HepG2 (cell line): ENCODE results near the gene ACAT2. TPM values are rescaled to one million over a fixed set of nuclear protein-coding genes. Genes with fewer than 3 reads are reported as not detected.

Experiments
- ATF5 ChIP-seq: sonication (generic); formaldehyde crosslinking; IDR thresholded peaks from 2 replicates; pipeline ENCODE4 v1.4.0; 2020; ENCODE audit warnings: mild to moderate bottlenecking, low read depth, missing genetic modification reagents
- ATF6 ChIP-seq: sonication (generic); formaldehyde crosslinking; conservative IDR thresholded peaks from 2 replicates; pipeline ENCODE4 v1.4.0; 2020; ENCODE audit warnings: missing genetic modification reagents
- CCDC6 ChIP-seq: sonication (generic); formaldehyde crosslinking; IDR thresholded peaks from 2 replicates; pipeline ENCODE4 v1.8.1; 2022; ENCODE audit warnings: mild to moderate bottlenecking, missing genetic modification reagents, moderate library complexity
- ETV6 ChIP-seq: sonication (generic); formaldehyde crosslinking; conservative IDR thresholded peaks from 2 replicates; pipeline ENCODE4 v1.4.0; 2020; ENCODE audit warnings: missing genetic modification reagents
- HOXA3 ChIP-seq: sonication (generic); formaldehyde crosslinking; IDR thresholded peaks from 2 replicates; pipeline ENCODE4 v1.5.0; 2020; ENCODE audit warnings: missing genetic modification reagents
- IKZF4 ChIP-seq: sonication (generic); formaldehyde crosslinking; IDR thresholded peaks from 2 replicates; pipeline ENCODE4 v1.5.1; 2020; ENCODE audit warnings: borderline replicate concordance, mild to moderate bottlenecking, low read depth, missing genetic modification reagents; ENCODE audit errors: not compliant biosample characterization
- KDM6A ChIP-seq: IDR thresholded peaks from 2 replicates; pipeline ENCODE4 v1.6.1; 2016; ENCODE audit warnings: low read depth
- KLF11 ChIP-seq: IDR thresholded peaks from 2 replicates; pipeline ENCODE4 v1.6.1; 2016; ENCODE audit warnings: missing compliant biosample characterization
- LBX2 ChIP-seq: sonication (generic); formaldehyde crosslinking; IDR thresholded peaks from 2 replicates; pipeline ENCODE4 v1.5.0; 2020; ENCODE audit warnings: missing genetic modification reagents, mild to moderate bottlenecking, borderline replicate concordance
- MLLT10 ChIP-seq: sonication (generic); formaldehyde crosslinking; IDR thresholded peaks from 2 replicates; pipeline ENCODE4 v1.4.0; 2020; ENCODE audit warnings: missing genetic modification reagents
- NFKBIZ ChIP-seq: IDR thresholded peaks from 2 replicates; pipeline ENCODE4 v1.6.1; 2018; ENCODE audit warnings: missing genetic modification reagents, missing compliant biosample characterization
- PLSCR1 ChIP-seq: sonication (generic); formaldehyde crosslinking; IDR thresholded peaks from 2 replicates; pipeline ENCODE4 v1.5.0; 2020; ENCODE audit warnings: missing genetic modification reagents, mild to moderate bottlenecking, borderline replicate concordance
- PPARG ChIP-seq: conservative IDR thresholded peaks from 2 replicates; pipeline ENCODE4 v1.6.1; 2016; ENCODE audit warnings: missing biosample characterization, missing genetic modification reagents
- TIGD3 ChIP-seq: sonication (generic); formaldehyde crosslinking; IDR thresholded peaks from 2 replicates; pipeline ENCODE4 v1.5.1; 2020; ENCODE audit warnings: mild to moderate bottlenecking, missing genetic modification reagents, borderline replicate concordance
- ZNF343 ChIP-seq: sonication (generic); formaldehyde crosslinking; IDR thresholded peaks from 2 replicates; pipeline ENCODE4 v1.4.0; 2020; ENCODE audit warnings: mild to moderate bottlenecking, missing genetic modification reagents
- polyA plus RNA-seq, 8 experiments: library from polyadenylated mRNA; depleted of rRNA in 3 of 8; stranded (reverse) in 7 of 8; unstranded in 1 of 8; fragments of >200 nt; fragmentation: Illumina TruSeq in 4 of 8; extraction: Trizol in 4 of 8; gene quantifications; 2 replicates each; pipeline versions ENCODE4 v1.2.1 to v1.2.3, GENCODE V29; 2011 to 2016; ENCODE audit warnings: low read depth in 4 of 8, missing spikeins in 1 of 8, mixed read lengths in 1 of 8; ENCODE audit not compliant: insufficient read depth in 1 of 8
- total RNA-seq, 5 experiments: library from RNA; depleted of rRNA; stranded (reverse); fragments of >200 nt; fragmentation: Illumina TruSeq; extraction: Trizol; gene quantifications; 2 replicates each; pipeline ENCODE4 v1.2.3, GENCODE V29; 2016; ENCODE audit warnings: low read depth in 1 of 5
- TF ChIP-seq, protein P1 (sequence below): sonication (generic); formaldehyde crosslinking; IDR thresholded peaks from 2 replicates; pipeline ENCODE4 v1.4.0; 2020; ENCODE audit warnings: missing genetic modification reagents

ACAT2 gene
- total and polyA plus RNA-seq, 2 of the 13 experiments (the other 11 are each of a cell fraction or from before 2014, with no cell fraction given), result 121 to 534 TPM

GRCh38 chr6:159761873-159762680 is at the start of gene ACAT2 (continued):
- TF ChIP-seq IKZF4, result no peak
- TF ChIP-seq TIGD3, result peak; percentile 25; the same call in 1 of the 2 replicates
- no peak for TF ChIP-seq LBX2 (CRISPR knock-in tag)
- 0 out of 2 replicates have a peak, but pooled peaks have one; percentile 12 for TF ChIP-seq PPARG (CRISPR knock-in tag)
- TF ChIP-seq PLSCR1 (CRISPR knock-in tag), result peak; percentile 96; the same call in 1 of the 2 replicates
- peak; percentile 69 for TF ChIP-seq HOXA3 (CRISPR knock-in tag)
- peak; percentile 59; the same call in 1 of the 2 replicates for TF ChIP-seq ETV6 (CRISPR knock-in tag)
- TF ChIP-seq KLF11 (CRISPR knock-in tag), result peak; percentile 99
- TF ChIP-seq CCDC6, result peak; percentile 95
- peak; percentile 51; the same call in 1 of the 2 replicates for TF ChIP-seq ATF6 (CRISPR knock-in tag)
- no peak for TF ChIP-seq ATF5 (CRISPR knock-in tag)
- peak; percentile 49; the same call in 1 of the 2 replicates for TF ChIP-seq ZNF343 (CRISPR knock-in tag)
- no peak for TF ChIP-seq KDM6A (CRISPR knock-in tag)
- peak; percentile 74; the same call in 1 of the 2 replicates for TF ChIP-seq NFKBIZ (CRISPR knock-in tag)
- TF ChIP-seq, protein P1, sequence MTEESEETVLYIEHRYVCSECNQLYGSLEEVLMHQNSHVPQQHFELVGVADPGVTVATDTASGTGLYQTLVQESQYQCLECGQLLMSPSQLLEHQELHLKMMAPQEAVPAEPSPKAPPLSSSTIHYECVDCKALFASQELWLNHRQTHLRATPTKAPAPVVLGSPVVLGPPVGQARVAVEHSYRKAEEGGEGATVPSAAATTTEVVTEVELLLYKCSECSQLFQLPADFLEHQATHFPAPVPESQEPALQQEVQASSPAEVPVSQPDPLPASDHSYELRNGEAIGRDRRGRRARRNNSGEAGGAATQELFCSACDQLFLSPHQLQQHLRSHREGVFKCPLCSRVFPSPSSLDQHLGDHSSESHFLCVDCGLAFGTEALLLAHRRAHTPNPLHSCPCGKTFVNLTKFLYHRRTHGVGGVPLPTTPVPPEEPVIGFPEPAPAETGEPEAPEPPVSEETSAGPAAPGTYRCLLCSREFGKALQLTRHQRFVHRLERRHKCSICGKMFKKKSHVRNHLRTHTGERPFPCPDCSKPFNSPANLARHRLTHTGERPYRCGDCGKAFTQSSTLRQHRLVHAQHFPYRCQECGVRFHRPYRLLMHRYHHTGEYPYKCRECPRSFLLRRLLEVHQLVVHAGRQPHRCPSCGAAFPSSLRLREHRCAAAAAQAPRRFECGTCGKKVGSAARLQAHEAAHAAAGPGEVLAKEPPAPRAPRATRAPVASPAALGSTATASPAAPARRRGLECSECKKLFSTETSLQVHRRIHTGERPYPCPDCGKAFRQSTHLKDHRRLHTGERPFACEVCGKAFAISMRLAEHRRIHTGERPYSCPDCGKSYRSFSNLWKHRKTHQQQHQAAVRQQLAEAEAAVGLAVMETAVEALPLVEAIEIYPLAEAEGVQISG (CRISPR knock-in tag), result no peak
- no peak; the same call in 1 of the 2 replicates for TF ChIP-seq MLLT10
